Smooth muscle cell (in vitro differentiated cells): ENCODE data around the gene CCR5. TPM values are rescaled to one million over a fixed set of nuclear protein-coding genes. Genes with fewer than 3 reads are reported as not detected.
A peak's percentile ranks its signal among the peaks of the same experiment; 100 is the strongest.
"Not testable (repeated sequence)": the region's sequence is repeated elsewhere in the genome, so short reads cannot be mapped to it uniquely, and the experiment has no call there.

ENCODE experiments used
- DNase-seq: peaks from one replicate; lab custom pipeline; 2025; ENCODE audit not compliant: unreplicated experiment; lab: John Stamatoyannopoulos, UW
- H2AFZ ChIP-seq: fragments of 200-600 bp; sonication (generic); 2 replicates; pipeline ENCODE4 v1.6.0; 2016; ENCODE audit warnings: antibody characterized with exemption, low read depth, mild to moderate bottlenecking
- H3F3A ChIP-seq: fragments of 200-600 bp; sonication (generic); 2 replicates; pipeline ENCODE4 v1.6.0; 2017; ENCODE audit warnings: antibody characterized with exemption, low read depth
- H3K27ac ChIP-seq: fragments of 200-600 bp; sonication (generic); 2 replicates; pipeline ENCODE4 v1.5.1; 2016; ENCODE audit warnings: low read depth, mild to moderate bottlenecking
- H3K27me3 ChIP-seq: fragments of 200-600 bp; sonication (generic); 2 replicates; pipeline ENCODE4 v1.6.1; 2016; ENCODE audit warnings: low read depth, mild to moderate bottlenecking
- H3K36me3 ChIP-seq: fragments of 200-600 bp; sonication (generic); 2 replicates; pipeline ENCODE4 v1.5.1; 2016; ENCODE audit warnings: low read depth
- H3K4me1 ChIP-seq: fragments of 200-600 bp; sonication (generic); 2 replicates; pipeline ENCODE4 v1.5.1; 2016; ENCODE audit warnings: low read depth
- H3K4me2 ChIP-seq: fragments of 200-600 bp; sonication (generic); 2 replicates; pipeline ENCODE4 v1.6.0; 2016; ENCODE audit warnings: mild to moderate bottlenecking
- H3K4me3 ChIP-seq: fragments of 200-600 bp; sonication (generic); 2 replicates; pipeline ENCODE4 v1.5.1; 2016; ENCODE audit warnings: mild to moderate bottlenecking
- H3K79me2 ChIP-seq: fragments of 200-600 bp; sonication (generic); 2 replicates; pipeline ENCODE4 v1.6.0; 2016; ENCODE audit warnings: low read depth, mild to moderate bottlenecking
- H3K9ac ChIP-seq: fragments of 200-600 bp; sonication (generic); 2 replicates; pipeline ENCODE4 v1.6.0; 2016; ENCODE audit warnings: low read depth
- H3K9me3 ChIP-seq: fragments of 200-600 bp; sonication (generic); replicated peaks from 2 replicates; pipeline ENCODE4 v1.5.1; 2016; ENCODE audit warnings: low read depth
- H4K20me1 ChIP-seq: fragments of 200-600 bp; sonication (generic); 2 replicates; pipeline ENCODE4 v1.6.0; 2016; ENCODE audit warnings: low read depth
- CTCF ChIP-seq: fragments of 200-600 bp; sonication (generic); IDR thresholded peaks from 2 replicates; pipeline ENCODE4 v1.5.1; 2017; ENCODE audit warnings: borderline replicate concordance, mild to moderate bottlenecking, antibody characterized with exemption; ENCODE audit not compliant: insufficient read depth, poor library complexity, severe bottlenecking
- WGBS: methylation state at CpG from one replicate; pipeline ENCODE4 v1.1.7; 2016; ENCODE audit warnings: low lambda C conversion rate; 5-methylcytosine and 5-hydroxymethylcytosine counted together
- polyA plus RNA-seq: library from polyadenylated mRNA; unstranded; fragments of >200 nt; fragmentation: Nextera tagmentation; extraction: Ambion mirVana; gene quantifications from 2 replicates; pipeline ENCODE4 v1.2.1, GENCODE V29; 2016
- total RNA-seq: library from RNA; depleted of rRNA; stranded (reverse); fragments of >200 nt; gene quantifications from 2 replicates; pipeline ENCODE4 v1.2.3, GENCODE V29; 2014

Gene CCR5
- total and polyA plus RNA-seq, 2 experiments from 2014 or later = not detected

- Histone ChIP-seq H3K9ac (no peak overlapping the region), H3K4me2 (no peak overlapping the region), H3K79me2 (no peaks in the 10 kb centered on the region), H3K36me3 (no peaks in the 10 kb centered on the region), H3K27ac (peak overlapping the region; percentile 33), H3K4me3 (no peak overlapping the region), H3K9me3 (no peaks in the 10 kb centered on the region), H2AFZ (no peak overlapping the region), H3F3A (peaks cover 3% of the 10 kb centered on the region), H3K4me1 (no peaks in the 10 kb centered on the region), H3K27me3 (peaks cover 76% of the 10 kb centered on the region), H4K20me1 (peaks cover 7% of the 10 kb centered on the region)
- WGBS = 24% methylated on average over 8 of the region's 8 CpGs
- no peak for DNase-seq
- no peak for TF ChIP-seq CTCF
Observed at GRCh38 chr3:46400000-46400734, 29.4 kb downstream of the CCR5 start.

- H3F3A ChIP-seq = peaks cover 3% of the 10 kb centered on the region
- H3K9me3 ChIP-seq = no peaks in the 10 kb centered on the region
- H3K4me2 ChIP-seq = no peak overlapping the region
- peaks cover 7% of the 10 kb centered on the region for H4K20me1 ChIP-seq
- no peaks in the 10 kb centered on the region for H3K79me2 ChIP-seq
- no peak overlapping the region for H3K4me3 ChIP-seq
- H3K4me1 ChIP-seq = no peaks in the 10 kb centered on the region
- H3K27ac ChIP-seq = no peak overlapping the region
- no peak overlapping the region for H3K9ac ChIP-seq
- WGBS = 91% methylated on average over 5 of the region's 5 CpGs
- H3K36me3 ChIP-seq = no peaks in the 10 kb centered on the region
- no peak for DNase-seq
- TF ChIP-seq CTCF = no peak
- H2AFZ ChIP-seq = no peak overlapping the region
- peaks cover 76% of the 10 kb centered on the region for H3K27me3 ChIP-seq
Observed at GRCh38 chr3:46400846-46401245, 30.1 kb downstream of the CCR5 start.

- no peak for TF ChIP-seq CTCF
- 93% methylated on average over 2 of the region's 2 CpGs for WGBS
- Histone ChIP-seq H3K9ac (no peak overlapping the region), H3F3A (peaks cover 3% of the 10 kb centered on the region), H4K20me1 (peaks cover 7% of the 10 kb centered on the region), H3K4me1 (no peaks in the 10 kb centered on the region), H3K27ac (no peak overlapping the region), H3K36me3 (no peaks in the 10 kb centered on the region), H3K4me2 (no peak overlapping the region), H3K4me3 (no peak overlapping the region), H3K27me3 (peaks cover 76% of the 10 kb centered on the region), H3K79me2 (no peaks in the 10 kb centered on the region), H3K9me3 (no peaks in the 10 kb centered on the region), H2AFZ (no peak overlapping the region)
- DNase-seq = no peak
Observed at GRCh38 chr3:46401579-46401978, 30.8 kb downstream of the CCR5 start.

DNA sequence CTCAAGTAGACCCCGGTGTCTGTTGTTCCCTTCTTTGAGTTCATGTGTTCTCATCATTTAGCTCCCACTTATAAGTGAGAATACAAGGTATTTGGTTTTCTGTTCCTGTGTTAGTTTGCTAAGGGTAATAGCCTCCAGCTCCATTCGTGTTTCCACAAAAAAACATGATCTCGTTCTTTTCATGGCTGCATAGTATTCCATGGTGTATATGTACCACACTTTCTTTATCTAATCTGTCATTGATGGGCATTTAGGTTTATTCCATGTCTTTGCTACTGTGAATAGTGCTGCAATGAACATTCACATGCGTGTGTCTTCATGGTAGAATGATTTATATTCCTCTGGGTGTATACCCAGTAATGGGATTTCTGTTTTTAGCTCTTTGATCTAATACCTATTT is 32.2 kb downstream of the CCR5 start:
- H3K9me3 ChIP-seq, H2AFZ ChIP-seq, H3K27ac ChIP-seq, DNase-seq, H3K9ac ChIP-seq, H4K20me1 ChIP-seq, H3F3A ChIP-seq, H3K4me3 ChIP-seq, H3K4me1 ChIP-seq, H3K36me3 ChIP-seq, H3K4me2 ChIP-seq, H3K79me2 ChIP-seq: not testable (repeated sequence)
- peaks cover 76% of the 10 kb centered on the region for H3K27me3 ChIP-seq
- 94% methylated on average over 4 of the region's 4 CpGs for WGBS
